ENCODE measurements around the gene DNTT.

DNA sequence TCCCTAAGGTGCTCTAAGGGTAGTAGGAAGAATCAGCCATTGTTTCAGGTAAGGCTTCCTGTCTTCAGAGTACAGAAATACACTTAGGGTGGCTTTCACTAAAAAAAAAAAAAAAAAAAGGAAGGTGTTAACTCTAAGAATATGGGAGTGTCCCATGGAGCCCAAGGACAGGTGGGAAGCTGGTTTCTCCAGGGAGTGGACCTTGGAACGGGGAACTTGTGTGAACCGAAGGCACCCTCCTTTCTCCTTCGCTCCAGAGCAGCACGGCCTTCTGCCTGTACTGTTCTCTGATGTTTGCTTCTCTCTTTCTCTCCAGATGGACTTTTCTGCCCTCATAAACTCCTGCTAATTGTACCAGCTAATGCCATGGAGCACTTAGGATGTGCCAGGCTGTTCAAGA, 48.3 kb downstream of the DNTT start:
- TF ChIP-seq, protein P1, sequence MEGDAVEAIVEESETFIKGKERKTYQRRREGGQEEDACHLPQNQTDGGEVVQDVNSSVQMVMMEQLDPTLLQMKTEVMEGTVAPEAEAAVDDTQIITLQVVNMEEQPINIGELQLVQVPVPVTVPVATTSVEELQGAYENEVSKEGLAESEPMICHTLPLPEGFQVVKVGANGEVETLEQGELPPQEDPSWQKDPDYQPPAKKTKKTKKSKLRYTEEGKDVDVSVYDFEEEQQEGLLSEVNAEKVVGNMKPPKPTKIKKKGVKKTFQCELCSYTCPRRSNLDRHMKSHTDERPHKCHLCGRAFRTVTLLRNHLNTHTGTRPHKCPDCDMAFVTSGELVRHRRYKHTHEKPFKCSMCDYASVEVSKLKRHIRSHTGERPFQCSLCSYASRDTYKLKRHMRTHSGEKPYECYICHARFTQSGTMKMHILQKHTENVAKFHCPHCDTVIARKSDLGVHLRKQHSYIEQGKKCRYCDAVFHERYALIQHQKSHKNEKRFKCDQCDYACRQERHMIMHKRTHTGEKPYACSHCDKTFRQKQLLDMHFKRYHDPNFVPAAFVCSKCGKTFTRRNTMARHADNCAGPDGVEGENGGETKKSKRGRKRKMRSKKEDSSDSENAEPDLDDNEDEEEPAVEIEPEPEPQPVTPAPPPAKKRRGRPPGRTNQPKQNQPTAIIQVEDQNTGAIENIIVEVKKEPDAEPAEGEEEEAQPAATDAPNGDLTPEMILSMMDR (conservative IDR thresholded peaks at IDR 0.05; ENCODE audit: low read length): no peak
- no peak for TF ChIP-seq EZH2phosphoT487 (IDR thresholded peaks at IDR 0.05; ENCODE audit: borderline replicate concordance)
